ENCODE data around the gene FBXL17. TPM values are rescaled to one million over a fixed set of nuclear protein-coding genes. Genes with fewer than 3 reads are reported as not detected.

FBXL17 gene
- total and polyA plus RNA-seq, 12 donors: 5.9 to 47.4 (median 41.1) TPM

- TF ChIP-seq, protein P1, sequence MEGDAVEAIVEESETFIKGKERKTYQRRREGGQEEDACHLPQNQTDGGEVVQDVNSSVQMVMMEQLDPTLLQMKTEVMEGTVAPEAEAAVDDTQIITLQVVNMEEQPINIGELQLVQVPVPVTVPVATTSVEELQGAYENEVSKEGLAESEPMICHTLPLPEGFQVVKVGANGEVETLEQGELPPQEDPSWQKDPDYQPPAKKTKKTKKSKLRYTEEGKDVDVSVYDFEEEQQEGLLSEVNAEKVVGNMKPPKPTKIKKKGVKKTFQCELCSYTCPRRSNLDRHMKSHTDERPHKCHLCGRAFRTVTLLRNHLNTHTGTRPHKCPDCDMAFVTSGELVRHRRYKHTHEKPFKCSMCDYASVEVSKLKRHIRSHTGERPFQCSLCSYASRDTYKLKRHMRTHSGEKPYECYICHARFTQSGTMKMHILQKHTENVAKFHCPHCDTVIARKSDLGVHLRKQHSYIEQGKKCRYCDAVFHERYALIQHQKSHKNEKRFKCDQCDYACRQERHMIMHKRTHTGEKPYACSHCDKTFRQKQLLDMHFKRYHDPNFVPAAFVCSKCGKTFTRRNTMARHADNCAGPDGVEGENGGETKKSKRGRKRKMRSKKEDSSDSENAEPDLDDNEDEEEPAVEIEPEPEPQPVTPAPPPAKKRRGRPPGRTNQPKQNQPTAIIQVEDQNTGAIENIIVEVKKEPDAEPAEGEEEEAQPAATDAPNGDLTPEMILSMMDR (IDR thresholded peaks at IDR 0.05): no peak
- ATAC-seq (peak in 6 of 8 donors; percentile 33 to 88 (median 70)), DNase-seq (no peak)
- H3K27me3 ChIP-seq: no peaks in the 10 kb centered on the region
- H3K9me3 ChIP-seq: no peaks in the 10 kb centered on the region
- 47 to 55% methylated on average over 5 of the region's 5 CpGs for WGBS, 2 donors
- peaks cover 0 to 10% (median 0%) of the 10 kb centered on the region in 9 donors for H3K4me1 ChIP-seq
- intact Hi-C loops (cut with DNase I): no loop called here
- no peaks in the 10 kb centered on the region for H3K36me3 ChIP-seq
- H3K4me3 ChIP-seq: no peak overlapping the region
- H3K27ac ChIP-seq: no peak overlapping the region
Measured at GRCh38 chr5:107937204-107937603, 444.7 kb downstream of the FBXL17 start.

DNA sequence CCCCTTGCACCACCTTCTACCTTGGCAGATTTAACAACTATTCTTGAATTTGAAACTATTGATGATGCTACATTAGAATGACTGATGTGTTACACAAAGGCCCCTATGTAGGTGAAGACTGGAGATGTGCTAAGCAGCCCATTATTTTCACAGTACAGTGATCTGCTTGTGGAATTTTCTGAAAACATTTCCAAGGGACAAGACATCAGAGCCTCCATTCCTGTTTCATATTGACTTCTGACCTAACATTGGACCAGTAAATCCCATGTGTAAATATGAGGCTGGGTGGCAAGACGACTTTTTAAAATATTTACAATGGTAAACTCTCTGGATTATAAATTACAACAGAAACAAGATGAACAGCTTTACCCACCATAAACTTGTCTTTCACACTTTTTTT, 445.4 kb downstream of the FBXL17 start:
- intact Hi-C loops (cut with DNase I): no loop called here
- Histone ChIP-seq H3K36me3 (no peaks in the 10 kb centered on the region), H3K4me3 (no peak overlapping the region), H3K27me3 (no peaks in the 10 kb centered on the region), H3K27ac (no peak overlapping the region), H3K4me1 (peaks cover 0 to 10% (median 0%) of the 10 kb centered on the region in 9 donors), H3K9me3 (no peaks in the 10 kb centered on the region)
- DNase-seq (no peak), ATAC-seq (no peak)
- WGBS, 2 donors: 77 to 88% methylated on average over 1 of the region's 1 CpG
- TF ChIP-seq, protein P1 (IDR thresholded peaks at IDR 0.05): no peak

GRCh38 chr5:107935645-107936044, 446.3 kb downstream of the FBXL17 start:
- Histone ChIP-seq H3K4me1 (peaks cover 0 to 10% (median 0%) of the 10 kb centered on the region in 9 donors), H3K36me3 (no peaks in the 10 kb centered on the region), H3K27ac (no peak overlapping the region), H3K4me3 (no peak overlapping the region), H3K9me3 (no peaks in the 10 kb centered on the region), H3K27me3 (no peaks in the 10 kb centered on the region)
- TF ChIP-seq, protein P1 (IDR thresholded peaks at IDR 0.05): no peak
- DNase-seq (no peak), ATAC-seq (no peak)
- WGBS, 2 donors: 83 to 86% methylated on average over 1 of the region's 1 CpG
- intact Hi-C loops (cut with DNase I): no loop called here

DNA sequence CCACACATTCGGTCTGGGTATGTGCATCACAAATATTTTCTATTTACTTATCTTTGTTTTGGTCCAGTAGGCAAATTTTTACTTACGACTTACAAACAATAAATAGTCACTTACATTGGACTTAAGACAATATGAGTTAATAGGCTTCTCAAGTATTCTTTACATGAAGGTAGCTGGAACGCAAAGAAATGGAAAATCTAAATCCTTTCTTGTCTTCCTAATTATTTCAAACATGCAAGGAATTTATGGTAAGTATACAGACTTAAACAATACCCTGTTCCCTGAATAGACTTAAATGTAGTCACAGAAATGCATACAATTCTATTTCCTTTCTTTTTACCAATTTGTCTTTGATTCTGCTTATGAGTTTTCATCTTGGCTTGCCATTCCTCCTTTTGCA, 448.6 kb downstream of the FBXL17 start:
- no peaks in the 10 kb centered on the region for H3K27me3 ChIP-seq
- ATAC-seq (no peak), DNase-seq (no peak)
- H3K36me3 ChIP-seq: no peaks in the 10 kb centered on the region
- 90 to 95% methylated on average over 3 of the region's 3 CpGs for WGBS, 2 donors
- intact Hi-C loops (cut with DNase I): no loop called here
- no peaks in the 10 kb centered on the region for H3K9me3 ChIP-seq
- H3K4me1 ChIP-seq: peaks cover 0 to 10% (median 0%) of the 10 kb centered on the region in 9 donors
- H3K27ac ChIP-seq: no peak overlapping the region
- H3K4me3 ChIP-seq: no peak overlapping the region
- TF ChIP-seq, protein P1 (IDR thresholded peaks at IDR 0.05): no peak

Data from heart right ventricle (tissue), 16 donors.